ENCODE results near the gene GASK1B.
A peak's percentile ranks its signal among the peaks of the same experiment; 100 is the strongest.

GASK1B gene

GRCh38 chr4:158172261-158173258, at the start of gene GASK1B:
Gene GASK1B (minus strand): TSS chr4:158173025. CDS start chr4:158171375, 1,650 bp downstream.
- DNase-seq (ENCODE audit: low read depth in 2 of 2) = peak in 1 of 2 experiments; percentile 24

GRCh38 chr4:158219623-158220022, 46.8 kb upstream of the GASK1B start:
- no peak for DNase-seq (ENCODE audit: low read depth in 2 of 2)

- no peak for DNase-seq (ENCODE audit: low read depth in 2 of 2)
These were observed 44.9 kb upstream of the GASK1B start for GRCh38 chr4:158217763-158218162.

- no peak for DNase-seq (ENCODE audit: low read depth in 2 of 2)
These were observed 42.0 kb upstream of the GASK1B start for GRCh38 chr4:158214856-158215255.

- no peak for DNase-seq (ENCODE audit: low read depth in 2 of 2)
These were observed 40.6 kb upstream of the GASK1B start for GRCh38 chr4:158213466-158213865.

GRCh38 chr4:158211222-158211621, 38.4 kb upstream of the GASK1B start:
- no peak for DNase-seq (ENCODE audit: low read depth in 2 of 2)

- DNase-seq (ENCODE audit: low read depth in 2 of 2) = peak; percentile 41 to 44
These were observed 37.3 kb upstream of the GASK1B start, which contains the start of gene TMEM144 for GRCh38 chr4:158209825-158210807. Gene TMEM144 (plus strand): TSS chr4:158210486. CDS start chr4:158212668, 2,182 bp downstream.

- no peak for DNase-seq (ENCODE audit: low read depth in 2 of 2)
These were observed 36.3 kb upstream of the GASK1B start for GRCh38 chr4:158208963-158209640.

GRCh38 chr4:158203929-158204328, 31.1 kb upstream of the GASK1B start:
- DNase-seq (ENCODE audit: low read depth in 2 of 2) = no peak

- DNase-seq (ENCODE audit: low read depth in 2 of 2) = no peak
These were observed 30.6 kb upstream of the GASK1B start for GRCh38 chr4:158203436-158203835.

GRCh38 chr4:158202481-158202880, 29.7 kb upstream of the GASK1B start:
- DNase-seq (ENCODE audit: low read depth in 2 of 2) = no peak

- DNase-seq (ENCODE audit: low read depth in 2 of 2) = no peak
These were observed 29.1 kb upstream of the GASK1B start for GRCh38 chr4:158201876-158202275.

GRCh38 chr4:158201322-158201721, 28.5 kb upstream of the GASK1B start:
- no peak for DNase-seq (ENCODE audit: low read depth in 2 of 2)

- DNase-seq (ENCODE audit: low read depth in 2 of 2) = no peak
These were observed 27.4 kb upstream of the GASK1B start for GRCh38 chr4:158200214-158200613.

- no peak for DNase-seq (ENCODE audit: low read depth in 2 of 2)
These were observed 24.5 kb upstream of the GASK1B start for GRCh38 chr4:158197194-158197776.

- no peak for DNase-seq (ENCODE audit: low read depth in 2 of 2)
These were observed 22.5 kb upstream of the GASK1B start for GRCh38 chr4:158195297-158195696.

GRCh38 chr4:158193171-158193749, 20.4 kb upstream of the GASK1B start:
- no peak for DNase-seq (ENCODE audit: low read depth in 2 of 2)

- no peak for DNase-seq (ENCODE audit: low read depth in 2 of 2)
These were observed 19.8 kb upstream of the GASK1B start for GRCh38 chr4:158192439-158193158.

GRCh38 chr4:158190718-158191117, 17.9 kb upstream of the GASK1B start:
- DNase-seq (ENCODE audit: low read depth in 2 of 2) = no peak

- no peak for DNase-seq (ENCODE audit: low read depth in 2 of 2)
These were observed 16.6 kb upstream of the GASK1B start for GRCh38 chr4:158189422-158189821.

All from fibroblast of skin of left biceps (primary cell).